HL-60 (cell line): ENCODE data around the gene JMJD1C.

Experiments used
- GABPA ChIP-seq: IDR thresholded peaks from 2 replicates; pipeline ENCODE4 v1.6.1; 2012; ENCODE audit warnings: low read depth
- POLR2AphosphoS5 ChIP-seq: IDR thresholded peaks from 2 replicates; pipeline ENCODE4 v1.6.1; 2012; ENCODE audit warnings: low read depth
- SPI1 ChIP-seq: IDR thresholded peaks from 2 replicates; pipeline ENCODE4 v1.6.1; 2012; ENCODE audit warnings: low read depth, mild to moderate bottlenecking, borderline replicate concordance
- TF ChIP-seq, protein P1 (sequence below): IDR thresholded peaks from one replicate; pipeline ENCODE4 v1.5.1; 2011; ENCODE audit warnings: low read length, control low read depth, inconsistent platforms; ENCODE audit not compliant: insufficient read depth
- TF ChIP-seq, protein P2 (sequence below): IDR thresholded peaks from 2 replicates; pipeline ENCODE4 v1.6.1; 2012; ENCODE audit warnings: low read depth; ENCODE audit not compliant: insufficient replicate concordance

DNA sequence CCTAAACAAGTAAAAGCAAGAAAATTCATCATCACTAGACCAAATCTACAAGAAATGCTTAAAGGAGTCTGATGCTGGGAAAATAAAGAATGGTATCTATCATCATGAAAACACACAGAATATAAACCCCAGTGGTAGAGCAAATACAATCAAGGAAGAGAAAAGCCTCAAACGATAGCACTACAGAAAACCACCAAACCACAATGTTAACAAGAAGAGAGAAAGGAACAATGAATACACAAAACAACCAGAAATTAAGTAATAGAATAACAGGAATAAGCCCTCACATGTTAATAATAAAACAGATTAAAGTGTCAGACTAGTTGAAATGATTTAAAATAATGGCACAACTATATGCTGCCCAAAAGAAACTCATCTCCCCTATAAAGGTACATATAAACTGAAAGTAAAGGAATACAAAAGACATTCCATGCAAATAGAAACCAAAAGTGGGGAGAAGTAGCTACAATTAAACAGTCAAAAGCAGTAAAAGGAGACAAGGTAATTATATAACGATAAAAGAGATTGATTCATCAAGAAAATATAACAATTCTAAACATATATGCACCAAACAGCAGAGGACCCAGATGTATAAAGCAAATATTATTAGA is 77.3 kb downstream of the JMJD1C start:
- TF ChIP-seq, protein P1, sequence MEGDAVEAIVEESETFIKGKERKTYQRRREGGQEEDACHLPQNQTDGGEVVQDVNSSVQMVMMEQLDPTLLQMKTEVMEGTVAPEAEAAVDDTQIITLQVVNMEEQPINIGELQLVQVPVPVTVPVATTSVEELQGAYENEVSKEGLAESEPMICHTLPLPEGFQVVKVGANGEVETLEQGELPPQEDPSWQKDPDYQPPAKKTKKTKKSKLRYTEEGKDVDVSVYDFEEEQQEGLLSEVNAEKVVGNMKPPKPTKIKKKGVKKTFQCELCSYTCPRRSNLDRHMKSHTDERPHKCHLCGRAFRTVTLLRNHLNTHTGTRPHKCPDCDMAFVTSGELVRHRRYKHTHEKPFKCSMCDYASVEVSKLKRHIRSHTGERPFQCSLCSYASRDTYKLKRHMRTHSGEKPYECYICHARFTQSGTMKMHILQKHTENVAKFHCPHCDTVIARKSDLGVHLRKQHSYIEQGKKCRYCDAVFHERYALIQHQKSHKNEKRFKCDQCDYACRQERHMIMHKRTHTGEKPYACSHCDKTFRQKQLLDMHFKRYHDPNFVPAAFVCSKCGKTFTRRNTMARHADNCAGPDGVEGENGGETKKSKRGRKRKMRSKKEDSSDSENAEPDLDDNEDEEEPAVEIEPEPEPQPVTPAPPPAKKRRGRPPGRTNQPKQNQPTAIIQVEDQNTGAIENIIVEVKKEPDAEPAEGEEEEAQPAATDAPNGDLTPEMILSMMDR = no peak
- TF ChIP-seq POLR2AphosphoS5 (no peak), GABPA (no peak), SPI1 (no peak)
- TF ChIP-seq, protein P2, sequence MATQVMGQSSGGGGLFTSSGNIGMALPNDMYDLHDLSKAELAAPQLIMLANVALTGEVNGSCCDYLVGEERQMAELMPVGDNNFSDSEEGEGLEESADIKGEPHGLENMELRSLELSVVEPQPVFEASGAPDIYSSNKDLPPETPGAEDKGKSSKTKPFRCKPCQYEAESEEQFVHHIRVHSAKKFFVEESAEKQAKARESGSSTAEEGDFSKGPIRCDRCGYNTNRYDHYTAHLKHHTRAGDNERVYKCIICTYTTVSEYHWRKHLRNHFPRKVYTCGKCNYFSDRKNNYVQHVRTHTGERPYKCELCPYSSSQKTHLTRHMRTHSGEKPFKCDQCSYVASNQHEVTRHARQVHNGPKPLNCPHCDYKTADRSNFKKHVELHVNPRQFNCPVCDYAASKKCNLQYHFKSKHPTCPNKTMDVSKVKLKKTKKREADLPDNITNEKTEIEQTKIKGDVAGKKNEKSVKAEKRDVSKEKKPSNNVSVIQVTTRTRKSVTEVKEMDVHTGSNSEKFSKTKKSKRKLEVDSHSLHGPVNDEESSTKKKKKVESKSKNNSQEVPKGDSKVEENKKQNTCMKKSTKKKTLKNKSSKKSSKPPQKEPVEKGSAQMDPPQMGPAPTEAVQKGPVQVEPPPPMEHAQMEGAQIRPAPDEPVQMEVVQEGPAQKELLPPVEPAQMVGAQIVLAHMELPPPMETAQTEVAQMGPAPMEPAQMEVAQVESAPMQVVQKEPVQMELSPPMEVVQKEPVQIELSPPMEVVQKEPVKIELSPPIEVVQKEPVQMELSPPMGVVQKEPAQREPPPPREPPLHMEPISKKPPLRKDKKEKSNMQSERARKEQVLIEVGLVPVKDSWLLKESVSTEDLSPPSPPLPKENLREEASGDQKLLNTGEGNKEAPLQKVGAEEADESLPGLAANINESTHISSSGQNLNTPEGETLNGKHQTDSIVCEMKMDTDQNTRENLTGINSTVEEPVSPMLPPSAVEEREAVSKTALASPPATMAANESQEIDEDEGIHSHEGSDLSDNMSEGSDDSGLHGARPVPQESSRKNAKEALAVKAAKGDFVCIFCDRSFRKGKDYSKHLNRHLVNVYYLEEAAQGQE = no peak
